HepG2 (cell line): ENCODE measurements around the gene PSENEN. TPM values are rescaled to one million over a fixed set of nuclear protein-coding genes. Genes with fewer than 3 reads are reported as not detected.
A peak's percentile ranks its signal among the peaks of the same experiment; 100 is the strongest.

ENCODE experiments used
- NFIC ChIP-seq: IDR thresholded peaks from 2 replicates; pipeline ENCODE4 v1.6.1; 2012; ENCODE audit warnings: mild to moderate bottlenecking, low read length, inconsistent platforms
- RAD51 ChIP-seq: fragments of 450-650 bp; IDR thresholded peaks from 2 replicates; pipeline ENCODE4 v1.6.1; 2016; ENCODE audit warnings: borderline replicate concordance
- ZNF264 ChIP-seq: sonication (generic); formaldehyde crosslinking; IDR thresholded peaks from 2 replicates; pipeline ENCODE4 v1.4.0; 2020; ENCODE audit warnings: missing genetic modification reagents
- polyA plus RNA-seq, 8 experiments: library from polyadenylated mRNA; depleted of rRNA in 3 of 8; stranded (reverse) in 7 of 8; unstranded in 1 of 8; fragments of >200 nt; fragmentation: Illumina TruSeq in 4 of 8; extraction: Trizol in 4 of 8; gene quantifications; 2 replicates each; pipeline versions ENCODE4 v1.2.1 to v1.2.3, GENCODE V29; 2011 to 2016; ENCODE audit warnings: low read depth in 4 of 8, missing spikeins in 1 of 8, mixed read lengths in 1 of 8; ENCODE audit not compliant: insufficient read depth in 1 of 8
- total RNA-seq, 5 experiments: library from RNA; depleted of rRNA; stranded (reverse); fragments of >200 nt; fragmentation: Illumina TruSeq; extraction: Trizol; gene quantifications; 2 replicates each; pipeline ENCODE4 v1.2.3, GENCODE V29; 2016; ENCODE audit warnings: low read depth in 1 of 5
- TF ChIP-seq, protein P1 (sequence below): sonication (generic); formaldehyde crosslinking; IDR thresholded peaks from 2 replicates; pipeline ENCODE4 v1.4.0; 2020; ENCODE audit warnings: missing genetic modification reagents
- TF ChIP-seq, protein P2 (sequence below): sonication (generic); formaldehyde crosslinking; IDR thresholded peaks from 2 replicates; pipeline ENCODE4 v1.9.0; 2022; ENCODE audit warnings: low read depth, missing genetic modification reagents
- TF ChIP-seq, protein P3 (sequence below): sonication (generic); formaldehyde crosslinking; IDR thresholded peaks from 2 replicates; pipeline ENCODE4 v1.4.0; 2020; ENCODE audit warnings: missing genetic modification reagents
- TF ChIP-seq, protein P4 (sequence below): sonication (generic); formaldehyde crosslinking; IDR thresholded peaks from 2 replicates; pipeline ENCODE4 v1.5.0; 2020; ENCODE audit warnings: missing genetic modification reagents
- TF ChIP-seq, protein P5 (sequence below): sonication (generic); formaldehyde crosslinking; IDR thresholded peaks from 2 replicates; pipeline ENCODE4 v1.5.1; 2020; ENCODE audit warnings: missing genetic modification reagents, mild to moderate bottlenecking, borderline replicate concordance
- TF ChIP-seq, protein P6 (sequence below): sonication (generic); formaldehyde crosslinking; IDR thresholded peaks from 2 replicates; pipeline ENCODE4 v1.4.0; 2020; ENCODE audit warnings: missing genetic modification reagents, borderline replicate concordance
- TF ChIP-seq, protein P7 (sequence below): sonication (generic); formaldehyde crosslinking; IDR thresholded peaks from 2 replicates; pipeline ENCODE4 v1.8.0; 2022; ENCODE audit warnings: mild to moderate bottlenecking, missing genetic modification reagents, moderate library complexity
- TF ChIP-seq, protein P8 (sequence below): sonication (generic); formaldehyde crosslinking; IDR thresholded peaks from 2 replicates; pipeline ENCODE4 v1.4.0; 2020; ENCODE audit warnings: missing genetic modification reagents, mild to moderate bottlenecking, borderline replicate concordance

Gene PSENEN
- total and polyA plus RNA-seq, 2 of the 13 experiments (the other 11 are each of a cell fraction or from before 2014, with no cell fraction given) = 16.9 to 34.2 TPM

DNA sequence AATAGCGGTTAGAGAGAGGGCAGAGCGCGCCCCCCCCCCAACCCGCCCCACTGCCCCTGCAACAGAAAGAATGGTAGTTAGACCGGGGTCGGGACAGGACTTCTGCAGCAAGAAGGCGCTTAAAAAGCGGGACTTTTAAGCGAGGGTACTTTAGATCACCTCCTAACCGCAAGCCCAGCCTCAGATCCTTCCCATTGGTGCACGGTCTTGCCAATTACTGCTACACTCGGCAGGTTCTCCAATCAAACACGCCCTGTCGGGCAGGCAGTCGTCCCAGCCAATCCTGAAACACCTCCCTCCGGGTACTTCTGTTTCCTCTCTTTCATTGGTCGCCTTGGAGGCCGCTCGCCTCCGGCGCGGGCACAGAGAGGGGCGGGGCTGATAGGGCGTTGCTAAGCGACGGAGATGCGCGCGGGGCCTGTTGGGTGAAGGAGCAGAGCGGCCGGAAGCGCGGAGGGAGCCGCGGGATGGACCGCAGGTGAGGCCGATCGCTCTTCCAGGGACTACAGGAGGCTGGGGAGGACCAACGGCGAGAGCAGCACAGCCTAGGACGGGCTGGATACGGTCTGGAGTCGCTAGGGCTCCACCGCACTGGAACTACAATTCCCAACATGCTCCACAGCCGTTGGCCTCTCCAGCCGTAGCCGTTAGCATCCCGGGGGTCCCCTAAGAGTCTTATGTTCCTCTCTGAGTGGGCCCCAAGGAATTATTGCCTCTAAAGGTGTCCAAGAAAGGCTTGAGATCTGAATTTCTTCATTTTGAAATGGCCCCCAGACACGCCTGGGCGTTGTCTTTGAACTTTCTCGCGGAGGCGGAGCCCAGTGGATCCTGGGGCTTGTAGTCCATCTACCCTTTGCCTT lies 12.5 kb downstream of the PSENEN start, which contains the start of gene PROSER3 (continued):
- TF ChIP-seq, protein P1, sequence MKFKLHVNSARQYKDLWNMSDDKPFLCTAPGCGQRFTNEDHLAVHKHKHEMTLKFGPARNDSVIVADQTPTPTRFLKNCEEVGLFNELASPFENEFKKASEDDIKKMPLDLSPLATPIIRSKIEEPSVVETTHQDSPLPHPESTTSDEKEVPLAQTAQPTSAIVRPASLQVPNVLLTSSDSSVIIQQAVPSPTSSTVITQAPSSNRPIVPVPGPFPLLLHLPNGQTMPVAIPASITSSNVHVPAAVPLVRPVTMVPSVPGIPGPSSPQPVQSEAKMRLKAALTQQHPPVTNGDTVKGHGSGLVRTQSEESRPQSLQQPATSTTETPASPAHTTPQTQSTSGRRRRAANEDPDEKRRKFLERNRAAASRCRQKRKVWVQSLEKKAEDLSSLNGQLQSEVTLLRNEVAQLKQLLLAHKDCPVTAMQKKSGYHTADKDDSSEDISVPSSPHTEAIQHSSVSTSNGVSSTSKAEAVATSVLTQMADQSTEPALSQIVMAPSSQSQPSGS = no peak; the same call in 1 of the 2 replicates
- TF ChIP-seq, protein P2, sequence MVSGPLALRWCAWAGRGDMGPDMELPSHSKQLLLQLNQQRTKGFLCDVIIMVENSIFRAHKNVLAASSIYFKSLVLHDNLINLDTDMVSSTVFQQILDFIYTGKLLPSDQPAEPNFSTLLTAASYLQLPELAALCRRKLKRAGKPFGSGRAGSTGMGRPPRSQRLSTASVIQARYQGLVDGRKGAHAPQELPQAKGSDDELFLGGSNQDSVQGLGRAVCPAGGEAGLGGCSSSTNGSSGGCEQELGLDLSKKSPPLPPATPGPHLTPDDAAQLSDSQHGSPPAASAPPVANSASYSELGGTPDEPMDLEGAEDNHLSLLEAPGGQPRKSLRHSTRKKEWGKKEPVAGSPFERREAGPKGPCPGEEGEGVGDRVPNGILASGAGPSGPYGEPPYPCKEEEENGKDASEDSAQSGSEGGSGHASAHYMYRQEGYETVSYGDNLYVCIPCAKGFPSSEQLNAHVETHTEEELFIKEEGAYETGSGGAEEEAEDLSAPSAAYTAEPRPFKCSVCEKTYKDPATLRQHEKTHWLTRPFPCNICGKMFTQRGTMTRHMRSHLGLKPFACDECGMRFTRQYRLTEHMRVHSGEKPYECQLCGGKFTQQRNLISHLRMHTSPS (CRISPR knock-in tag) = no peak
- TF ChIP-seq, protein P3, sequence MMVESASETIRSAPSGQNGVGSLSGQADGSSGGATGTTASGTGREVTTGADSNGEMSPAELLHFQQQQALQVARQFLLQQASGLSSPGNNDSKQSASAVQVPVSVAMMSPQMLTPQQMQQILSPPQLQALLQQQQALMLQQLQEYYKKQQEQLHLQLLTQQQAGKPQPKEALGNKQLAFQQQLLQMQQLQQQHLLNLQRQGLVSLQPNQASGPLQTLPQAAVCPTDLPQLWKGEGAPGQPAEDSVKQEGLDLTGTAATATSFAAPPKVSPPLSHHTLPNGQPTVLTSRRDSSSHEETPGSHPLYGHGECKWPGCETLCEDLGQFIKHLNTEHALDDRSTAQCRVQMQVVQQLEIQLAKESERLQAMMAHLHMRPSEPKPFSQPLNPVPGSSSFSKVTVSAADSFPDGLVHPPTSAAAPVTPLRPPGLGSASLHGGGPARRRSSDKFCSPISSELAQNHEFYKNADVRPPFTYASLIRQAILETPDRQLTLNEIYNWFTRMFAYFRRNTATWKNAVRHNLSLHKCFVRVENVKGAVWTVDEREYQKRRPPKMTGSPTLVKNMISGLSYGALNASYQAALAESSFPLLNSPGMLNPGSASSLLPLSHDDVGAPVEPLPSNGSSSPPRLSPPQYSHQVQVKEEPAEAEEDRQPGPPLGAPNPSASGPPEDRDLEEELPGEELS = no peak
- TF ChIP-seq, protein P4, sequence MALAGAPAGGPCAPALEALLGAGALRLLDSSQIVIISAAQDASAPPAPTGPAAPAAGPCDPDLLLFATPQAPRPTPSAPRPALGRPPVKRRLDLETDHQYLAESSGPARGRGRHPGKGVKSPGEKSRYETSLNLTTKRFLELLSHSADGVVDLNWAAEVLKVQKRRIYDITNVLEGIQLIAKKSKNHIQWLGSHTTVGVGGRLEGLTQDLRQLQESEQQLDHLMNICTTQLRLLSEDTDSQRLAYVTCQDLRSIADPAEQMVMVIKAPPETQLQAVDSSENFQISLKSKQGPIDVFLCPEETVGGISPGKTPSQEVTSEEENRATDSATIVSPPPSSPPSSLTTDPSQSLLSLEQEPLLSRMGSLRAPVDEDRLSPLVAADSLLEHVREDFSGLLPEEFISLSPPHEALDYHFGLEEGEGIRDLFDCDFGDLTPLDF = peak; percentile 87
- TF ChIP-seq NFIC (no peak), RAD51 (no peak), ZNF264 (CRISPR knock-in tag) (0 out of 2 replicates have a peak, but pooled peaks have one; percentile 31)
- TF ChIP-seq, protein P5, sequence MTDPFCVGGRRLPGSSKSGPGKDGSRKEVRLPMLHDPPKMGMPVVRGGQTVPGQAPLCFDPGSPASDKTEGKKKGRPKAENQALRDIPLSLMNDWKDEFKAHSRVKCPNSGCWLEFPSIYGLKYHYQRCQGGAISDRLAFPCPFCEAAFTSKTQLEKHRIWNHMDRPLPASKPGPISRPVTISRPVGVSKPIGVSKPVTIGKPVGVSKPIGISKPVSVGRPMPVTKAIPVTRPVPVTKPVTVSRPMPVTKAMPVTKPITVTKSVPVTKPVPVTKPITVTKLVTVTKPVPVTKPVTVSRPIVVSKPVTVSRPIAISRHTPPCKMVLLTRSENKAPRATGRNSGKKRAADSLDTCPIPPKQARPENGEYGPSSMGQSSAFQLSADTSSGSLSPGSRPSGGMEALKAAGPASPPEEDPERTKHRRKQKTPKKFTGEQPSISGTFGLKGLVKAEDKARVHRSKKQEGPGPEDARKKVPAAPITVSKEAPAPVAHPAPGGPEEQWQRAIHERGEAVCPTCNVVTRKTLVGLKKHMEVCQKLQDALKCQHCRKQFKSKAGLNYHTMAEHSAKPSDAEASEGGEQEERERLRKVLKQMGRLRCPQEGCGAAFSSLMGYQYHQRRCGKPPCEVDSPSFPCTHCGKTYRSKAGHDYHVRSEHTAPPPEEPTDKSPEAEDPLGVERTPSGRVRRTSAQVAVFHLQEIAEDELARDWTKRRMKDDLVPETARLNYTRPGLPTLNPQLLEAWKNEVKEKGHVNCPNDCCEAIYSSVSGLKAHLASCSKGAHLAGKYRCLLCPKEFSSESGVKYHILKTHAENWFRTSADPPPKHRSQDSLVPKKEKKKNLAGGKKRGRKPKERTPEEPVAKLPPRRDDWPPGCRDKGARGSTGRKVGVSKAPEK (CRISPR knock-in tag) = no peak
- TF ChIP-seq, protein P6, sequence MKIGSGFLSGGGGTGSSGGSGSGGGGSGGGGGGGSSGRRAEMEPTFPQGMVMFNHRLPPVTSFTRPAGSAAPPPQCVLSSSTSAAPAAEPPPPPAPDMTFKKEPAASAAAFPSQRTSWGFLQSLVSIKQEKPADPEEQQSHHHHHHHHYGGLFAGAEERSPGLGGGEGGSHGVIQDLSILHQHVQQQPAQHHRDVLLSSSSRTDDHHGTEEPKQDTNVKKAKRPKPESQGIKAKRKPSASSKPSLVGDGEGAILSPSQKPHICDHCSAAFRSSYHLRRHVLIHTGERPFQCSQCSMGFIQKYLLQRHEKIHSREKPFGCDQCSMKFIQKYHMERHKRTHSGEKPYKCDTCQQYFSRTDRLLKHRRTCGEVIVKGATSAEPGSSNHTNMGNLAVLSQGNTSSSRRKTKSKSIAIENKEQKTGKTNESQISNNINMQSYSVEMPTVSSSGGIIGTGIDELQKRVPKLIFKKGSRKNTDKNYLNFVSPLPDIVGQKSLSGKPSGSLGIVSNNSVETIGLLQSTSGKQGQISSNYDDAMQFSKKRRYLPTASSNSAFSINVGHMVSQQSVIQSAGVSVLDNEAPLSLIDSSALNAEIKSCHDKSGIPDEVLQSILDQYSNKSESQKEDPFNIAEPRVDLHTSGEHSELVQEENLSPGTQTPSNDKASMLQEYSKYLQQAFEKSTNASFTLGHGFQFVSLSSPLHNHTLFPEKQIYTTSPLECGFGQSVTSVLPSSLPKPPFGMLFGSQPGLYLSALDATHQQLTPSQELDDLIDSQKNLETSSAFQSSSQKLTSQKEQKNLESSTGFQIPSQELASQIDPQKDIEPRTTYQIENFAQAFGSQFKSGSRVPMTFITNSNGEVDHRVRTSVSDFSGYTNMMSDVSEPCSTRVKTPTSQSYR (CRISPR knock-in tag) = no peak
- TF ChIP-seq, protein P7, sequence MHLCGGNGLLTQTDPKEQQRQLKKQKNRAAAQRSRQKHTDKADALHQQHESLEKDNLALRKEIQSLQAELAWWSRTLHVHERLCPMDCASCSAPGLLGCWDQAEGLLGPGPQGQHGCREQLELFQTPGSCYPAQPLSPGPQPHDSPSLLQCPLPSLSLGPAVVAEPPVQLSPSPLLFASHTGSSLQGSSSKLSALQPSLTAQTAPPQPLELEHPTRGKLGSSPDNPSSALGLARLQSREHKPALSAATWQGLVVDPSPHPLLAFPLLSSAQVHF (CRISPR knock-in tag) = no peak
- TF ChIP-seq, protein P8, sequence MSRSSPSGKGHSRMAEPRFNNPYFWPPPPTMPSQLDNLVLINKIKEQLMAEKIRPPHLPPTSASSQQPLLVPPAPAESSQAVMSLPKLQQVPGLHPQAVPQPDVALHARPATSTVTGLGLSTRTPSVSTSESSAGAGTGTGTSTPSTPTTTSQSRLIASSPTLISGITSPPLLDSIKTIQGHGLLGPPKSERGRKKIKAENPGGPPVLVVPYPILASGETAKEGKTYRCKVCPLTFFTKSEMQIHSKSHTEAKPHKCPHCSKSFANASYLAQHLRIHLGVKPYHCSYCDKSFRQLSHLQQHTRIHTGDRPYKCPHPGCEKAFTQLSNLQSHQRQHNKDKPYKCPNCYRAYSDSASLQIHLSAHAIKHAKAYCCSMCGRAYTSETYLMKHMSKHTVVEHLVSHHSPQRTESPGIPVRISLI (CRISPR knock-in tag) = no peak
